GM12891 (cell line): ENCODE measurements around the gene RNF17.

Experiments used
- POLR2A ChIP-seq: IDR thresholded peaks from 2 replicates; pipeline ENCODE4 v1.6.1; 2011; ENCODE audit warnings: low read depth, low read length, control low read depth
- POLR2AphosphoS5 ChIP-seq: IDR thresholded peaks from 2 replicates; pipeline ENCODE4 v1.6.1; 2011; ENCODE audit warnings: low read depth, low read length, control low read depth
- SPI1 ChIP-seq: IDR thresholded peaks from 2 replicates; pipeline ENCODE4 v1.6.1; 2011; ENCODE audit warnings: low read depth, low read length, control low read depth

- TF ChIP-seq POLR2AphosphoS5: no peak
- TF ChIP-seq POLR2A: no peak
- no peak for TF ChIP-seq SPI1
Measured at GRCh38 chr13:24745516-24745860, 18.5 kb upstream of the RNF17 start.
